ENCODE results near the gene LIG4.

DNA sequence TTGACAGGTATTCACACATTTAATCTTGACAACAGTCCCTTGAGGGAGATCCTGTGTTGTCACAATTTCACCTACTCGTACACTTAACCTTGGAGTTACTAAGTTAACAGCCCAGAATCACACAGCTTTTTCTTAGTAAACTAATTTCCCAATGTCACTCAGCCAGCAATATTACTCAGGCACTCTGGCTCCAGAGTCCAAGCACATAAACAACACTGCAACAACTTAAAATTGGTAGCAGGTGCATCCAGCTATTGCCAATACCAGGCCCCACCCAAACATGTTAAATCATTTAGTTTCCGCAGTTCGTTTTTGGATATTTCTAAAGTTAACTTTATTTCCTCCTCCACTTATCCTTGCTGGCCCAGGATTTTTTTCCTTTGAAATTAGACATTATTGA lies 32.7 kb downstream of the LIG4 start:
- TF ChIP-seq POLR2A (IDR thresholded peaks at IDR 0.05) = no peak
- TF ChIP-seq, protein P1, sequence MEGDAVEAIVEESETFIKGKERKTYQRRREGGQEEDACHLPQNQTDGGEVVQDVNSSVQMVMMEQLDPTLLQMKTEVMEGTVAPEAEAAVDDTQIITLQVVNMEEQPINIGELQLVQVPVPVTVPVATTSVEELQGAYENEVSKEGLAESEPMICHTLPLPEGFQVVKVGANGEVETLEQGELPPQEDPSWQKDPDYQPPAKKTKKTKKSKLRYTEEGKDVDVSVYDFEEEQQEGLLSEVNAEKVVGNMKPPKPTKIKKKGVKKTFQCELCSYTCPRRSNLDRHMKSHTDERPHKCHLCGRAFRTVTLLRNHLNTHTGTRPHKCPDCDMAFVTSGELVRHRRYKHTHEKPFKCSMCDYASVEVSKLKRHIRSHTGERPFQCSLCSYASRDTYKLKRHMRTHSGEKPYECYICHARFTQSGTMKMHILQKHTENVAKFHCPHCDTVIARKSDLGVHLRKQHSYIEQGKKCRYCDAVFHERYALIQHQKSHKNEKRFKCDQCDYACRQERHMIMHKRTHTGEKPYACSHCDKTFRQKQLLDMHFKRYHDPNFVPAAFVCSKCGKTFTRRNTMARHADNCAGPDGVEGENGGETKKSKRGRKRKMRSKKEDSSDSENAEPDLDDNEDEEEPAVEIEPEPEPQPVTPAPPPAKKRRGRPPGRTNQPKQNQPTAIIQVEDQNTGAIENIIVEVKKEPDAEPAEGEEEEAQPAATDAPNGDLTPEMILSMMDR (IDR thresholded peaks at IDR 0.05) = no peak

Measured in breast epithelium (tissue), 3 donors.